ENCODE measurements around the gene TSNAX.
A peak's percentile ranks its signal among the peaks of the same experiment; 100 is the strongest.

TSNAX gene

GRCh38 chr1:231534703-231535159 is 6.3 kb downstream of the TSNAX start:
- Mint-ChIP-seq H3K27me3 (no peaks in the 10 kb centered on the region), H3K4me3 (no peak overlapping the region), H3K27ac (no peak overlapping the region), H3K9me3 (peaks cover 2% of the 10 kb centered on the region), H3K36me3 (peaks cover 40% of the 10 kb centered on the region), H3K4me1 (peaks cover 28% of the 10 kb centered on the region)
- CTCF ChIA-PET: interaction anchor here (1.5 kb wide), 1 partner anchor 13 kb away, joined by 3 read pairs; no protein-coding TSS in a partner anchor
- no peak for DNase-seq

DNA sequence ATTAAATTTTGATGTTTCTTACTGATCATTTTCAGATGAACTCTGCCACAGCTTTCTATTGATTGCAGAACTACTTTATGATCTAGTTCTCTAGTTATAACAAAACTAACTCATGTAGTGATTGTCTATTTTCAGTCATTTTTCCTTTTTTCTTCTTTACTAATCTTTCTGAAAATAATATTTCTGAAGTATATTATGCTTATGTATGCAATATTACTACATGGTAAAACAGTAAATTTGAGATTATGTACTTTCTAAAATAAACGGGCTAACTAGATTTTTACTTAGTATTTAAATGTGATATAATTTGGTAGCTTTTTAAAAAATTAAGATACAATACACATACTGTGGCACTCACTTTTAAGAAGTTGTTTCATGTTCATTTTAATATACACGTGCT is 7.6 kb downstream of the TSNAX start:
- Mint-ChIP-seq H3K4me1 (peaks cover 20% of the 10 kb centered on the region), H3K4me3 (no peak overlapping the region), H3K27ac (no peak overlapping the region), H3K9me3 (peaks cover 3% of the 10 kb centered on the region), H3K27me3 (no peaks in the 10 kb centered on the region), H3K36me3 (peaks cover 45% of the 10 kb centered on the region)
- CTCF ChIA-PET: interaction anchor here (1.5 kb wide), 1 partner anchor 12 kb away, joined by 3 read pairs; no protein-coding TSS in a partner anchor
- no peak for DNase-seq

DNA sequence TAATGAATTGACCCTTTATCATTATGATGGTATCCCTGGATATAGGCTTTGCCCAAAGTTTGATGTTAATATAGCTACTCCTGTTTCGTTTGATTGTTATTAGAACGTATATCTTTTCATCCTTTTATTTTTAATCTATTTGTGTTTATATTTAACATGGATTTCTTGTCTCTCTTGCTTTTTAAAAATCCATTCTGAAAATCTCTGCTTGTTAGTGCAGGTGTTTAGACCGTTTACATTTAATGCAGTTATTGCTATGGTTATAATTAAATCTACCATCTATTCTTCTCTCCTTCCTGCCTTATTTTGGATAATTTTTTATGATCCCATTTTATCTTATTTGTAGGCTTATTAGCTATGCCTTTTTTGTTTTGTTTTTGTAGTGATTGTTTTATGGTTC is 12.4 kb downstream of the TSNAX start:
- CTCF ChIA-PET: interaction anchor here (0.7 kb wide), 1 partner anchor 49 kb away, joined by 3 read pairs; no protein-coding TSS in a partner anchor
- Mint-ChIP-seq H3K4me3 (no peak overlapping the region), H3K36me3 (peaks cover 52% of the 10 kb centered on the region), H3K9me3 (peaks cover 3% of the 10 kb centered on the region), H3K27ac (no peak overlapping the region), H3K27me3 (no peaks in the 10 kb centered on the region), H3K4me1 (peaks cover 1% of the 10 kb centered on the region)
- DNase-seq: no peak

GRCh38 chr1:231541842-231542241 is 13.4 kb downstream of the TSNAX start:
- CTCF ChIA-PET: no interaction called here
- DNase-seq: no peak
- H3K36me3 Mint-ChIP-seq: peaks cover 57% of the 10 kb centered on the region
- no peak overlapping the region for H3K27ac Mint-ChIP-seq
- H3K9me3 Mint-ChIP-seq: peaks cover 3% of the 10 kb centered on the region
- H3K4me1 Mint-ChIP-seq: no peaks in the 10 kb centered on the region
- H3K27me3 Mint-ChIP-seq: no peaks in the 10 kb centered on the region
- H3K4me3 Mint-ChIP-seq: no peak overlapping the region

DNA sequence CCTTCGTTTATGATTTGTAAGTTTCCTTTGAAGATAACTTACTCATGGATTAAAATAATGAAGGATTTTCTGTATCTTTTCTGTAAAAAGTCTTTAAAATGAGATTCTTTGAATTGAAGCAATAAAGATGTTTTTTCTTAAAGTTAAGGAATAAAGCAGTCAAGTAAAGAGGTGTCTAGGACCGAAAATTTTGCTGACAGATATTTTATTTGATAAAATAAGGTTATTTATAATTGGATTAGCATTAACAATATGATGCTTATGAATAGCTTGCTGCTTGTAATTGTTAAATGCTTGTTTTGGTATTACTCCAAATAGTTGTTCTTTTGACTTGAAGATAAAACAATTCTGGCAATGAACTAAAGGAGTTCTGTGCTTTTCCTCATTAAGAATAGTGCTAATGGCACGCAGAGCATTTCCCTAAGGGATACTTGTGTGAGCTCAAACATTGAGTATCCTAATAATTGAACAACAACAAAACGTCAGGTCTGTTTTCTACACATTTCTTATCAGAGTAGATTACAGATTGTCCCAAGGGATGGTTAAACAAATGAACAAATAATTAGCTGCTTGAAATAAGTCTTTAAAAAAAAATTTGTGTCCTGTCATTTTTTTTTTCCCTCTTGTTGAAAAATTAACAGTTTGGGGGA is 16.6 kb downstream of the TSNAX start:
- H3K4me1 Mint-ChIP-seq: peaks cover 3% of the 10 kb centered on the region
- no peaks in the 10 kb centered on the region for H3K27me3 Mint-ChIP-seq
- CTCF ChIA-PET: no interaction called here
- H3K36me3 Mint-ChIP-seq: peaks cover 47% of the 10 kb centered on the region
- H3K9me3 Mint-ChIP-seq: peaks cover 3% of the 10 kb centered on the region
- no peak overlapping the region for H3K27ac Mint-ChIP-seq
- H3K4me3 Mint-ChIP-seq: no peak overlapping the region
- DNase-seq: no peak

DNA sequence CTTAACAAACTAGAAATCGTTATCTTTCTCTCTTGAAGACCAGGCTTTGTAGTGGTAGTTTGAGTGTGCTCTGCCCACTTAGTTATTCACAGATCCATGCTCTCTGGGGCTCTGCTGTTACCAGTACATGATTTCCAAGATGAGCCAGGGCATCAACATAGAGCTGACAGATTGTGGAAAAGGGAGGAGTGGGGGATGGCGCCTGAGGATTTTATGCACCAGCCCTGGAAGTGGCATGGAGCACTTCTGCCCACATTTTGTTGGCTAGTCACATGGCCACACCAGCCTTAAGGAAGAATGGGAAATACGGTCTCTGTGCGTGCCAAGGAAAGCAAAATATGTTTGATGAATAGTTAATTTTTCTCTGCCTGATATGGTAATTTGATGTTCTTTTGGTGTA is 18.2 kb downstream of the TSNAX start:
- H3K4me1 Mint-ChIP-seq: peaks cover 4% of the 10 kb centered on the region
- H3K27me3 Mint-ChIP-seq: no peaks in the 10 kb centered on the region
- H3K4me3 Mint-ChIP-seq: no peak overlapping the region
- DNase-seq: no peak
- H3K27ac Mint-ChIP-seq: no peak overlapping the region
- peaks cover 36% of the 10 kb centered on the region for H3K36me3 Mint-ChIP-seq
- CTCF ChIA-PET: interaction anchor here (2.2 kb wide), 1 partner anchor 8 kb away, joined by 5 read pairs; no protein-coding TSS in a partner anchor
- H3K9me3 Mint-ChIP-seq: no peaks in the 10 kb centered on the region

DNA sequence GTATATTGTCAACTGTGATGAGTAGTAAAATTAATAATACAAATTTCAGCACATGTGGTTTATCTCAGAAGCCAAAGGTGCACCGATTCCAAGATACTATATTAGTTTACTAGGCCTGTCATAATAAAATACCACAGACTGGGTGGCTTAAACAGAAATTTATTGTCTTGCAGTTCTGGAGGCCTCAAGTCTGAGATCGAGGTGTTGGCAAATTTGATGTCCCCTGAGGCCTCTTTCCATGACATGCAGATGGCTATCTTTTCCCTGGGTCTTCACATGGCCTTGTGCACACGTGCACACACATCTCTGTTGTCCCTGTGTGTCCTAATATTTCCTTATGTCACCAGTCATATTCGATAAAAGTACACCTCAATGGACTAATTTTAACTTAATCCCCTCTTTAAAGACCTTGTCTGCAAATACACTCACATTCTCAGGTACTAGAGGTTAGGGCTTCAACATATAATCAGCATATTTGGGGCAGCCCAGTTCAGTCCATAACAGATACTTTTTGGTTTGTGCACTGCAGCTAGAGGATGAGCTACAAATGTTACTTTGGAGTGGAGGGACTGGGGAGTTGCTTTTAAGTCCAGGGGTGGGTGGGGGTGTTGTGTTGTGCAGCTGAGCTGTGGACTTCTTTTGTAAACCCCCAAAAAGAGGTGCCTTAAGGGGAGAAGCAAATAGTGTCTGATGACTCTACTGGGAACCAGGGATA is 21.4 kb downstream of the TSNAX start:
- H3K36me3 Mint-ChIP-seq: peaks cover 24% of the 10 kb centered on the region
- CTCF ChIA-PET: interaction anchor here (1.0 kb wide), 1 partner anchor 191 kb away, joined by 3 read pairs; no protein-coding TSS in a partner anchor

GRCh38 chr1:231550448-231550781 is 21.9 kb downstream of the TSNAX start:
- peak; percentile 52 for DNase-seq
- Mint-ChIP-seq H3K27ac (no peak overlapping the region), H3K9me3 (peaks cover 1% of the 10 kb centered on the region), H3K4me1 (peaks cover 13% of the 10 kb centered on the region), H3K4me3 (no peak overlapping the region), H3K36me3 (peaks cover 28% of the 10 kb centered on the region), H3K27me3 (no peaks in the 10 kb centered on the region)
- CTCF ChIA-PET: interaction anchor here (0.7 to 1.0 kb wide), 2 partner anchors 19 to 192 kb away, joined by 3 read pairs; no protein-coding TSS in a partner anchor

More for the DNA sequence above, 21.4 kb downstream of the TSNAX start:
- no peak for DNase-seq
- Mint-ChIP-seq H3K9me3 (no peaks in the 10 kb centered on the region), H3K4me1 (peaks cover 9% of the 10 kb centered on the region), H3K27ac (no peak overlapping the region), H3K27me3 (no peaks in the 10 kb centered on the region), H3K4me3 (no peak overlapping the region)

DNA sequence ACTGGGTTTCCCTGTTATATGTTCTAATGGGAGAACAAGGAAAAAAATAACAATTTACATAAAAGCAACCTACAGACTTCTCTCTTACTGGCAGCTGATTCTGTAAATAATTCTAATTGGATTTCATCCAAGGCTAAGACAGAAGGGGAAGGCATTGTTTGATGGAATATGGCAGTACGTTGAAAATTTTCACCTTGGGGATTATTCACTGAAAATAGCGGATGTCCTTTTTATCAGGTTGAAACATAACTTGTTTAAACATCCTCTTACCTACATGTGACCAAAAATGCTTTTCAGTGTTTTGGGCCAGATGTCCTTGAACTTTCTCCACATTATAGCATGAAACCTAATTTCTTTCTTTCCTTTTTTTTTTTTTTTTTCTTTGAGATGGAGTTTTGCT is 24.9 kb downstream of the TSNAX start:
- no peak overlapping the region for H3K27ac Mint-ChIP-seq
- H3K27me3 Mint-ChIP-seq: no peaks in the 10 kb centered on the region
- no peak for DNase-seq
- peaks cover 1% of the 10 kb centered on the region for H3K9me3 Mint-ChIP-seq
- CTCF ChIA-PET: interaction anchor here (1.4 kb wide), 1 partner anchor 25 kb away, joined by 4 read pairs; no protein-coding TSS in a partner anchor
- peaks cover 15% of the 10 kb centered on the region for H3K4me1 Mint-ChIP-seq
- H3K36me3 Mint-ChIP-seq: peaks cover 18% of the 10 kb centered on the region
- no peak overlapping the region for H3K4me3 Mint-ChIP-seq

- CTCF ChIA-PET: interaction anchor here (2.0 kb wide), 1 partner anchor 8 kb away, joined by 5 read pairs; no protein-coding TSS in a partner anchor
- Mint-ChIP-seq H3K9me3 (peaks cover 1% of the 10 kb centered on the region), H3K27me3 (no peaks in the 10 kb centered on the region), H3K4me1 (peaks cover 14% of the 10 kb centered on the region), H3K4me3 (no peak overlapping the region), H3K27ac (no peak overlapping the region), H3K36me3 (peaks cover 18% of the 10 kb centered on the region)
- no peak for DNase-seq
Observed at GRCh38 chr1:231554969-231555368, 26.5 kb downstream of the TSNAX start.

- CTCF ChIA-PET: interaction anchor here (1.0 kb wide), 1 partner anchor 9 kb away, joined by 4 read pairs; no protein-coding TSS in a partner anchor
- Mint-ChIP-seq H3K27me3 (no peaks in the 10 kb centered on the region), H3K36me3 (peaks cover 15% of the 10 kb centered on the region), H3K4me1 (peaks cover 11% of the 10 kb centered on the region), H3K27ac (no peak overlapping the region), H3K4me3 (no peak overlapping the region), H3K9me3 (peaks cover 1% of the 10 kb centered on the region)
- DNase-seq: no peak
Observed at GRCh38 chr1:231557411-231557810, 28.9 kb downstream of the TSNAX start.

DNA sequence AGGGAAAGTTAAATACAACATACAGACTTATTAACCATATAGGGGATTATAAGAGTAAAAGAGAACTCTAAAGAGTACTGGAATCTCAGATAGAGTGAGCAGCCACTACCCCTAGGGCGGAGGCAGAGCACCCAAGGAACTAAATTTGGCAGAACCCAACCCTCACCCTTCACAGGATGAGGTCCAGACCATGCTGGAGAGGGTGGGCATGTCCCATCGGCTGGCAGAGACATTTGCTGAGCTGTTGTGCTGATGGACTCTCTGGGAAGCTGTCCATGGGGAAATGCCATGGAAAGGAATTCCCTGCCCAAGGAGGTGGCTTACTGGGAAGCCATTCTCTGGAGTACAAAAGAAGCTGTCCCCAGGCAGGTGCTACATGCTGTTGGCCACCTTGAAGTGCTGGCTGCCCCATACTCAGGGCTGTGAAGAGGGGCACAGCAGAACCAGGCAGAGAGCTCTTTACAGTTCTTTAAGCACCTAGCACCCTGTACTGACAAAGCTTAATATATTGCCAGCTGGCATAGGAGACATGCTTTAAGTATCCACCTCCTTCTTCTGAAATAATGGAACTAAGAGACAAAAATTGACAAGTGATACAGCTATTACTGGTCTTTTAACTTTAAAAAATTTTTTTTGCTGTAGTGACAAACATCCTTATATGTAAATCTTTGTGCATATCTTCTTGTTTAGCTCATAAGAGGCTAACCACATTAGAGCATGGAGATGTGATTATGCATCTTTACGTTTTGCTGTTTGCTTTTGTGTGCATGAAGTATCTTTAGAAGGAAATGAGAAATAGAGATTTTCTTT is 29.6 kb downstream of the TSNAX start:
- peaks cover 15% of the 10 kb centered on the region for H3K36me3 Mint-ChIP-seq
- no peak overlapping the region for H3K4me3 Mint-ChIP-seq
- H3K27ac Mint-ChIP-seq: no peak overlapping the region
- DNase-seq: no peak
- H3K4me1 Mint-ChIP-seq: peaks cover 11% of the 10 kb centered on the region
- H3K9me3 Mint-ChIP-seq: peaks cover 1% of the 10 kb centered on the region
- CTCF ChIA-PET: interaction anchor here (1.0 kb wide), 2 partner anchors 10 to 148 kb away, joined by 3 to 4 read pairs; no protein-coding TSS in a partner anchor
- no peaks in the 10 kb centered on the region for H3K27me3 Mint-ChIP-seq

DNA sequence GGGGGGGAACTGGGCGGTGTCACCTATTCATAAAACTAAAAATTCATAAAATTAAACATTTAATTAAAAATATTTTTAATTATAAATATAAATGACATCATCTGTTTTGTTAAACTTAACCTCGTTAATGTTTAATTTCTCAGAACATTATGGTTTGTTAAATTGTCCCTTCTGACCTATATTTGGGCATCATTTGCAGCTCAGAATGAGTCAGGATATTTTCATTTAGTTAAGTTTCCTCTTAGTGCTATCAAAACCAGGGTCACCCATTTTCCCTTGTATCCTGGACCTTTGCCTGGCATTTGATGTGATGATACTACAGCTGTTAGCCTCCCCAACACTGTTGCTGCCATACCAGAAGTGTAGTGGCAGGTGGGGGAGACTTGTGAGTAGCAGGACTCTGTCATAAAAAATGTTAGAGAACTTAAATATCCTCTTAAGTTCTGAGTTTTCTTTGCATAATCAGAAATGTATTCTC is 30.3 kb downstream of the TSNAX start:
- DNase-seq: no peak
- Mint-ChIP-seq H3K27me3 (no peaks in the 10 kb centered on the region), H3K27ac (no peak overlapping the region), H3K4me3 (no peak overlapping the region), H3K36me3 (peaks cover 18% of the 10 kb centered on the region), H3K4me1 (peaks cover 11% of the 10 kb centered on the region), H3K9me3 (peaks cover 1% of the 10 kb centered on the region)
- CTCF ChIA-PET: interaction anchor here (1.0 kb wide), 1 partner anchor 149 kb away, joined by 3 read pairs; no protein-coding TSS in a partner anchor

All from activated naive CD4-positive, alpha-beta T cell treated with anti-CD3 and anti-CD28 coated beads, Interleukin-2, amount 10 ng/mL, durations not matched to agents 7 days and 5 days (primary cell).